PC-3 (cell line): ENCODE results near the gene HEXB.

Experiments
- CTCF ChIP-seq: fragments of 300-600 bp; sonication (generic); conservative IDR thresholded peaks from 2 replicates; pipeline ENCODE4 v1.5.1; 2017; ENCODE audit warnings: antibody characterized with exemption, low read depth, mild to moderate bottlenecking, low read length
- EZH2 ChIP-seq: fragments of 300-600 bp; sonication (generic); IDR thresholded peaks from one replicate; pipeline ENCODE4 v1.6.1; 2017; ENCODE audit warnings: antibody characterized with exemption, mild to moderate bottlenecking, low read length; ENCODE audit not compliant: unreplicated experiment
- EZH2phosphoT487 ChIP-seq: fragments of 300-600 bp; sonication (generic); IDR thresholded peaks from 2 replicates; pipeline ENCODE4 v1.6.1; 2018; ENCODE audit warnings: mild to moderate bottlenecking, antibody characterized with exemption, low read length, borderline replicate concordance

- TF ChIP-seq CTCF, result no peak
- TF ChIP-seq EZH2, result no peak
- no peak for TF ChIP-seq EZH2phosphoT487
Observed at GRCh38 chr5:74643111-74643562, 41.9 kb upstream of the HEXB start.
